IPS-18a (cell line): ENCODE measurements around the gene KDM3B.
"Not testable (repeated sequence)": the region's sequence is repeated elsewhere in the genome, so short reads cannot be mapped to it uniquely, and the experiment has no call there.

Source experiments
- H3K27ac ChIP-seq: one replicate; pipeline ENCODE4 v1.5.1; 2013; ENCODE audit warnings: low read length
- H3K27me3 ChIP-seq: one replicate; pipeline ENCODE4 v1.6.1; 2013; ENCODE audit warnings: mild to moderate bottlenecking, low read length; ENCODE audit not compliant: control insufficient read depth, insufficient read depth
- H3K36me3 ChIP-seq: one replicate; pipeline ENCODE4 v1.6.1; 2013; ENCODE audit warnings: low read depth, low read length; ENCODE audit not compliant: control insufficient read depth
- H3K4me1 ChIP-seq: one replicate; pipeline ENCODE4 v1.6.1; 2013; ENCODE audit warnings: low read depth, low read length; ENCODE audit not compliant: control insufficient read depth
- H3K4me3 ChIP-seq: one replicate; pipeline ENCODE4 v1.5.1; 2013; ENCODE audit warnings: low read length
- H3K9ac ChIP-seq: one replicate; pipeline ENCODE4 v1.6.1; 2013; ENCODE audit warnings: mild to moderate bottlenecking, low read length, moderate library complexity
- H3K9me3 ChIP-seq: one replicate; pipeline ENCODE4 v1.6.1; 2013; ENCODE audit warnings: low read depth, low read length; ENCODE audit not compliant: control insufficient read depth

The KDM3B gene

DNA sequence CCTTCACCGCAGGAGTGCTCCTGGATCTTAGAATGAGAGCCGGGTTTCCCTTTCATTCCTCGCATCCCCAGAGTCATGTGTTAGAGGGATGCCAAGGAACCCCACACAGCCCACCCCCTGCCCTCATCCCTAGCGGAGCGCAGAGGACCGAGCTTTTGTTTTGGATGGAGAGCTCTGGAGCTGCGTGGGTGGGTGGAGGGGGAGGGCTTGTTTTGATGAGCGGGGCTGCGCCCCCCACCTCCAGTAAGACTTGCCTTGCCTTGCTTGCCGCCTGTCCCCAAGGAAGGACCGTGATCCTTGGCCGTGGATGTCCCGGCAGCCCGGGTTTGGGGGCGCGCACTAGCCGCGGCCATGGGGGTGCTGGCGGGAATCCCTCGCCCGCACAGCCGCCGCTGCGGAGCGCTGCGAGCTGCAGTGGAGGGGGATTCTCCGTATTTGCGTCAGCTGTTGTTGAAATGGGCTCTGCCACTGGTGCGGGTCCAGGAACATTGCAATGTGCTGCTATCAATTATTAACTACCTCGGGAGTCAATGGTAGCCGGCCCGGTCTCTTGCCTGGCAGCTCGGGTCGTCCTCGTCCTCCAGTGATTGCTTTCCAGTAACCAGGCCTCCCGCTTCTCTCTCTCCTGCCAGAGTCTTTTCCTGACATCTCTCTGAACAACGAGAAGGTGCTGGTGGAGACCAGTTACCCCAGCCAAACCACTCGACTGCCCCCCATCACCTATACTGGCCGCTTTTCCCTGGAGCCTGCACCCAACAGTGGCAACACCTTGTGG is 113.8 kb downstream of the KDM3B start:
- Histone ChIP-seq H3K27ac (no peak overlapping the region), H3K9me3 (no peaks in the 10 kb centered on the region), H3K4me3 (peak overlapping the region; percentile 94), H3K36me3 (peaks cover 15% of the 10 kb centered on the region), H3K4me1 (peaks cover 5% of the 10 kb centered on the region), H3K9ac (peak overlapping the region; percentile 75), H3K27me3 (peaks cover 18% of the 10 kb centered on the region)

DNA sequence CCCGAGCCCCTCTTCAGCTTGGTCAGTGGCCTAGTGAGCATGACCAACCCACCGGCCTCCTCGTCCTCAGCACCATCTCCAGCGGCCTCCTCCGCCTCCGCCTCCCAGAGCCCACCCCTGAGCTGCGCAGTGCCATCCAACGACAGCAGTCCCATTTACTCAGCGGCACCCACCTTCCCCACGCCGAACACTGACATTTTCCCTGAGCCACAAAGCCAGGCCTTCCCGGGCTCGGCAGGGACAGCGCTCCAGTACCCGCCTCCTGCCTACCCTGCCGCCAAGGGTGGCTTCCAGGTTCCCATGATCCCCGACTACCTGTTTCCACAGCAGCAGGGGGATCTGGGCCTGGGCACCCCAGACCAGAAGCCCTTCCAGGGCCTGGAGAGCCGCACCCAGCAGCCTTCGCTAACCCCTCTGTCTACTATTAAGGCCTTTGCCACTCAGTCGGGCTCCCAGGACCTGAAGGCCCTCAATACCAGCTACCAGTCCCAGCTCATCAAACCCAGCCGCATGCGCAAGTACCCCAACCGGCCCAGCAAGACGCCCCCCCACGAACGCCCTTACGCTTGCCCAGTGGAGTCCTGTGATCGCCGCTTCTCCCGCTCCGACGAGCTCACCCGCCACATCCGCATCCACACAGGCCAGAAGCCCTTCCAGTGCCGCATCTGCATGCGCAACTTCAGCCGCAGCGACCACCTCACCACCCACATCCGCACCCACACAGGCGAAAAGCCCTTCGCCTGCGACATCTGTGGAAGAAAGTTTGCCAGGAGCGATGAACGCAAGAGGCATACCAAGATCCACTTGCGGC is 114.6 kb downstream of the KDM3B start:
- peaks cover 15% of the 10 kb centered on the region for H3K36me3 ChIP-seq
- H3K27me3 ChIP-seq, result peaks cover 18% of the 10 kb centered on the region
- peak overlapping the region; percentile 94 for H3K4me3 ChIP-seq
- no peak overlapping the region for H3K27ac ChIP-seq
- no peaks in the 10 kb centered on the region for H3K9me3 ChIP-seq
- no peaks in the 10 kb centered on the region for H3K4me1 ChIP-seq
- peak overlapping the region; percentile 75 for H3K9ac ChIP-seq

GRCh38 chr5:138467711-138468132 is 115.2 kb downstream of the KDM3B start:
- Histone ChIP-seq H3K27ac (no peak overlapping the region), H3K4me1 (no peaks in the 10 kb centered on the region), H3K4me3 (peak overlapping the region; percentile 94), H3K27me3 (peaks cover 18% of the 10 kb centered on the region), H3K9me3 (no peaks in the 10 kb centered on the region), H3K36me3 (peaks cover 15% of the 10 kb centered on the region), H3K9ac (no peak overlapping the region)

GRCh38 chr5:138468133-138468965 is 115.9 kb downstream of the KDM3B start:
- Histone ChIP-seq H3K4me3 (peak overlapping the region; percentile 94), H3K27me3 (peaks cover 18% of the 10 kb centered on the region), H3K27ac (no peak overlapping the region), H3K9ac (no peak overlapping the region), H3K36me3 (peaks cover 15% of the 10 kb centered on the region), H3K4me1 (no peaks in the 10 kb centered on the region), H3K9me3 (no peaks in the 10 kb centered on the region)

GRCh38 chr5:138468966-138469539 is 116.6 kb downstream of the KDM3B start:
- no peak overlapping the region for H3K9ac ChIP-seq
- no peak overlapping the region for H3K27ac ChIP-seq
- no peaks in the 10 kb centered on the region for H3K4me1 ChIP-seq

GRCh38 chr5:138469540-138470321 is 117.2 kb downstream of the KDM3B start:
- H3K9ac ChIP-seq, result no peak overlapping the region
- no peaks in the 10 kb centered on the region for H3K4me1 ChIP-seq
- no peak overlapping the region for H3K27ac ChIP-seq
- peaks cover 15% of the 10 kb centered on the region for H3K36me3 ChIP-seq
- no peak overlapping the region for H3K4me3 ChIP-seq
- H3K27me3 ChIP-seq, result peaks cover 18% of the 10 kb centered on the region
- H3K9me3 ChIP-seq, result no peaks in the 10 kb centered on the region

More at GRCh38 chr5:138468966-138469539, 116.6 kb downstream of the KDM3B start:
- Histone ChIP-seq H3K9me3 (no peaks in the 10 kb centered on the region), H3K36me3 (peaks cover 15% of the 10 kb centered on the region), H3K4me3 (peak overlapping the region; percentile 94), H3K27me3 (peaks cover 18% of the 10 kb centered on the region)

- H3K36me3 ChIP-seq, result peaks cover 15% of the 10 kb centered on the region
- no peaks in the 10 kb centered on the region for H3K9me3 ChIP-seq
- H3K4me1 ChIP-seq, result no peaks in the 10 kb centered on the region
- no peak overlapping the region for H3K4me3 ChIP-seq
- peaks cover 18% of the 10 kb centered on the region for H3K27me3 ChIP-seq
- no peak overlapping the region for H3K27ac ChIP-seq
- H3K9ac ChIP-seq, result no peak overlapping the region
These were observed 118.0 kb downstream of the KDM3B start for GRCh38 chr5:138470322-138471051.

GRCh38 chr5:138471052-138471361 is 118.5 kb downstream of the KDM3B start:
- peaks cover 15% of the 10 kb centered on the region for H3K36me3 ChIP-seq
- H3K27ac ChIP-seq, result no peak overlapping the region
- H3K9me3 ChIP-seq, result no peaks in the 10 kb centered on the region
- H3K4me1 ChIP-seq, result no peaks in the 10 kb centered on the region
- no peak overlapping the region for H3K4me3 ChIP-seq
- peaks cover 13% of the 10 kb centered on the region for H3K27me3 ChIP-seq
- H3K9ac ChIP-seq, result no peak overlapping the region

- Histone ChIP-seq H3K4me3 (no peak overlapping the region), H3K27me3 (no peaks in the 10 kb centered on the region), H3K9ac (no peak overlapping the region), H3K4me1 (no peaks in the 10 kb centered on the region), H3K9me3 (no peaks in the 10 kb centered on the region), H3K27ac (no peak overlapping the region), H3K36me3 (peaks cover 14% of the 10 kb centered on the region)
These were observed 119.9 kb downstream of the KDM3B start for GRCh38 chr5:138472353-138472752.

DNA sequence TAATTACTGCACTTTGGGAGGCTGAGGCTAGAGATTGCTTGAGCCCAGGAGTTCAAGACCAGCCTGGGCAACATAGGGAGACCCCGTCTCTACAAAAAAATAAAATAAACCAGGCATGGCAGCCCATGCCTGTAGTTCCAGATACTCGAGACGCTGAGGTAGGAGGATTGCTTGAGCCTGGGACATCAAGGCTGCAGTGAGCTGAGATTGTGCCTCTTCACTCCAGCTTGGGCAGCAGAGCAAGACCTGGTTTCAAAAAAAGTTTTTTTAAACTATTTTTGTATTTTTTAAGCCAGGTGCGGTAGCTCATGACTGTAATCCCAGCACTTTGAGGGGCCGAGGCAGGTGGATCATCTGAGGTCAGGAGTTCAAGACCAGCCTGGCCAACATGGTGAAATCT is 120.7 kb downstream of the KDM3B start:
- H3K9me3 ChIP-seq, H3K27ac ChIP-seq, H3K9ac ChIP-seq, H3K36me3 ChIP-seq, H3K4me1 ChIP-seq, H3K4me3 ChIP-seq, H3K27me3 ChIP-seq: not testable (repeated sequence)
